Neural cell (in vitro differentiated cells): ENCODE data around the gene SAMD3. TPM values are rescaled to one million over a fixed set of nuclear protein-coding genes. Genes with fewer than 3 reads are reported as not detected.

Source experiments
- H2AFZ ChIP-seq: fragments of 200-600, 300-800 bp; sonication (generic), shearing (Covaris generic); 2 replicates; pipeline ENCODE4 v1.6.0; 2014; ENCODE audit warnings: low read depth, mild to moderate bottlenecking, antibody characterized with exemption, low read length, moderate library complexity
- H3F3A ChIP-seq: fragments of 200-600 bp; shearing (Covaris generic); 2 replicates; pipeline ENCODE4 v1.6.1; 2016; ENCODE audit warnings: mild to moderate bottlenecking, moderate library complexity, mixed read lengths, antibody characterized with exemption, low read length; ENCODE audit not compliant: insufficient read depth, poor library complexity, severe bottlenecking
- H3K27ac ChIP-seq: fragments of 200-600, 300-800 bp; sonication (generic), shearing (Covaris generic); 2 replicates; pipeline ENCODE4 v1.5.1; 2014; ENCODE audit warnings: mild to moderate bottlenecking, low read length, moderate library complexity
- H3K27me3 ChIP-seq: fragments of 300-800, 200-600 bp; sonication (generic), shearing (Covaris generic); 2 replicates; pipeline ENCODE4 v1.6.0; 2014; ENCODE audit warnings: mild to moderate bottlenecking, low read depth, low read length, moderate library complexity; ENCODE audit not compliant: insufficient read depth
- H3K36me3 ChIP-seq: fragments of 300-800, 200-600 bp; sonication (generic), shearing (Covaris generic); 2 replicates; pipeline ENCODE4 v1.5.1; 2014; ENCODE audit warnings: mild to moderate bottlenecking, antibody characterized with exemption, low read length, moderate library complexity; ENCODE audit not compliant: insufficient read depth
- H3K4me2 ChIP-seq: fragments of 300-800, 200-600 bp; sonication (generic), shearing (Covaris generic); 2 replicates; pipeline ENCODE4 v1.6.0; 2014; ENCODE audit warnings: mild to moderate bottlenecking, low read length
- H3K4me3 ChIP-seq: fragments of 300-800, 200-600 bp; sonication (generic), shearing (Covaris generic); 2 replicates; pipeline ENCODE4 v1.5.1; 2014; ENCODE audit warnings: mild to moderate bottlenecking, low read length, moderate library complexity
- H3K79me2 ChIP-seq: fragments of 200-600 bp; shearing (Covaris generic); replicated peaks from 2 replicates; pipeline ENCODE4 v1.6.0; 2014; ENCODE audit warnings: mild to moderate bottlenecking, low read length, moderate library complexity; ENCODE audit not compliant: insufficient read depth
- H3K9ac ChIP-seq: fragments of 300-800, 200-600 bp; sonication (generic), shearing (Covaris generic); 2 replicates; pipeline ENCODE4 v1.6.1; 2016; ENCODE audit warnings: mild to moderate bottlenecking, low read length, mixed read lengths
- H3K9me2 ChIP-seq: fragments of 200-600 bp; shearing (Covaris generic); 2 replicates; pipeline ENCODE4 v1.6.1; 2016; ENCODE audit warnings: mild to moderate bottlenecking, low read length, mixed read lengths; ENCODE audit not compliant: insufficient read depth
- H3K9me3 ChIP-seq: fragments of 200-600, 300-800 bp; sonication (generic), shearing (Covaris generic); 2 replicates; pipeline ENCODE4 v1.6.1; 2016; ENCODE audit warnings: mild to moderate bottlenecking, mixed run types, low read length, moderate library complexity, mixed read lengths
- H4K20me1 ChIP-seq: fragments of 200-600 bp; shearing (Covaris generic); 2 replicates; pipeline ENCODE4 v1.6.1; 2016; ENCODE audit warnings: mild to moderate bottlenecking, mixed run types; ENCODE audit not compliant: insufficient read depth
- CTCF ChIP-seq: fragments of 450-650 bp; IDR thresholded peaks from 2 replicates; pipeline ENCODE4 v1.5.1; 2014; ENCODE audit warnings: antibody characterized with exemption, mild to moderate bottlenecking, moderate library complexity; ENCODE audit not compliant: poor library complexity, severe bottlenecking
- EP300 ChIP-seq: fragments of 450-650 bp; conservative IDR thresholded peaks from 2 replicates; pipeline ENCODE4 v1.6.1; 2014; ENCODE audit warnings: antibody characterized with exemption, mild to moderate bottlenecking, moderate library complexity; ENCODE audit not compliant: poor library complexity, severe bottlenecking
- EZH2 ChIP-seq: fragments of 200-600, 300-800 bp; shearing (Covaris generic), sonication (generic); IDR thresholded peaks from 2 replicates; pipeline ENCODE4 v1.6.1; 2014; ENCODE audit warnings: antibody characterized with exemption, low read length, borderline replicate concordance, mild to moderate bottlenecking; ENCODE audit not compliant: insufficient read depth, poor library complexity, severe bottlenecking
- MXI1 ChIP-seq: fragments of 450-650 bp; conservative IDR thresholded peaks from 2 replicates; pipeline ENCODE4 v1.6.1; 2014; ENCODE audit warnings: antibody characterized with exemption, mild to moderate bottlenecking; ENCODE audit not compliant: poor library complexity, severe bottlenecking
- POLR2AphosphoS5 ChIP-seq: IDR thresholded peaks from 2 replicates; pipeline ENCODE4 v1.6.1; 2012
- RAD21 ChIP-seq: fragments of 450-650 bp; conservative IDR thresholded peaks from 2 replicates; pipeline ENCODE4 v1.6.1; 2014; ENCODE audit warnings: antibody characterized with exemption, mild to moderate bottlenecking, moderate library complexity
- REST ChIP-seq: IDR thresholded peaks from 2 replicates; pipeline ENCODE4 v1.6.1; 2012; ENCODE audit warnings: borderline replicate concordance
- SMC3 ChIP-seq: fragments of 450-650 bp; conservative IDR thresholded peaks from 2 replicates; pipeline ENCODE4 v1.6.1; 2014; ENCODE audit warnings: antibody characterized with exemption, mild to moderate bottlenecking, moderate library complexity; ENCODE audit not compliant: poor library complexity
- TAF1 ChIP-seq: IDR thresholded peaks from 2 replicates; pipeline ENCODE4 v1.6.1; 2012; ENCODE audit warnings: low read depth
- polyA plus RNA-seq: library from polyadenylated mRNA; depleted of rRNA; stranded (reverse); fragments of >200 nt; gene quantifications from 2 replicates; pipeline ENCODE4 v1.2.3, GENCODE V29; 2014

The SAMD3 gene
- polyA plus RNA-seq, 1 donor from 2014 or later: 17.1 TPM

GRCh38 chr6:130128326-130128725 lies 94.4 kb downstream of the SAMD3 start:
- Histone ChIP-seq H3K4me3 (no peak overlapping the region), H4K20me1 (no peaks in the 10 kb centered on the region), H3K27me3 (no peaks in the 10 kb centered on the region), H3K27ac (no peak overlapping the region), H3K4me2 (no peak overlapping the region), H3K9ac (no peak overlapping the region), H3K79me2 (no peaks in the 10 kb centered on the region), H3K9me3 (no peaks in the 10 kb centered on the region), H3F3A (no peaks in the 10 kb centered on the region), H3K9me2 (no peaks in the 10 kb centered on the region), H3K36me3 (no peaks in the 10 kb centered on the region), H2AFZ (no peak overlapping the region)
- no peak for TF ChIP-seq EZH2
- TF ChIP-seq TAF1: no peak
- no peak for TF ChIP-seq RAD21
- TF ChIP-seq EP300: no peak
- no peak for TF ChIP-seq POLR2AphosphoS5
- TF ChIP-seq SMC3: no peak
- TF ChIP-seq MXI1: no peak
- no peak for TF ChIP-seq CTCF
- TF ChIP-seq REST: no peak

- no peaks in the 10 kb centered on the region for H3K27me3 ChIP-seq
- no peak overlapping the region for H3K27ac ChIP-seq
- H3F3A ChIP-seq: no peaks in the 10 kb centered on the region
- no peak for TF ChIP-seq TAF1
- TF ChIP-seq SMC3: no peak
- no peak for TF ChIP-seq EZH2
- no peaks in the 10 kb centered on the region for H3K36me3 ChIP-seq
- H3K9me3 ChIP-seq: no peaks in the 10 kb centered on the region
- H3K9me2 ChIP-seq: no peaks in the 10 kb centered on the region
- no peak overlapping the region for H3K4me2 ChIP-seq
- no peak overlapping the region for H3K4me3 ChIP-seq
- no peak overlapping the region for H3K9ac ChIP-seq
- no peaks in the 10 kb centered on the region for H4K20me1 ChIP-seq
- H3K79me2 ChIP-seq: no peaks in the 10 kb centered on the region
- H2AFZ ChIP-seq: no peak overlapping the region
Measured at GRCh38 chr6:130127195-130127594, 95.6 kb downstream of the SAMD3 start.

- TF ChIP-seq SMC3 (no peak), REST (no peak), POLR2AphosphoS5 (no peak), CTCF (no peak), EZH2 (no peak), TAF1 (no peak), EP300 (no peak), RAD21 (no peak), MXI1 (no peak)
- no peaks in the 10 kb centered on the region for H3K27me3 ChIP-seq
- H3F3A ChIP-seq: no peaks in the 10 kb centered on the region
- no peaks in the 10 kb centered on the region for H3K36me3 ChIP-seq
- H2AFZ ChIP-seq: no peak overlapping the region
- no peaks in the 10 kb centered on the region for H3K9me3 ChIP-seq
- no peak overlapping the region for H3K27ac ChIP-seq
- no peaks in the 10 kb centered on the region for H3K9me2 ChIP-seq
- no peak overlapping the region for H3K4me2 ChIP-seq
- H4K20me1 ChIP-seq: no peaks in the 10 kb centered on the region
- no peak overlapping the region for H3K4me3 ChIP-seq
- H3K9ac ChIP-seq: no peak overlapping the region
- H3K79me2 ChIP-seq: no peaks in the 10 kb centered on the region
Measured at GRCh38 chr6:130122243-130122642, 100.5 kb downstream of the SAMD3 start.
